Measurements from ENCODE around the gene ARPC5.

GRCh38 chr1:183632964-183633363 lies 2.6 kb downstream of the ARPC5 start:
- no peak for TF ChIP-seq POLR2A (IDR thresholded peaks at IDR 0.05)
- TF ChIP-seq CTCF (IDR thresholded peaks at IDR 0.05) = no peak
